ENCODE data around the gene RANGAP1.

DNA sequence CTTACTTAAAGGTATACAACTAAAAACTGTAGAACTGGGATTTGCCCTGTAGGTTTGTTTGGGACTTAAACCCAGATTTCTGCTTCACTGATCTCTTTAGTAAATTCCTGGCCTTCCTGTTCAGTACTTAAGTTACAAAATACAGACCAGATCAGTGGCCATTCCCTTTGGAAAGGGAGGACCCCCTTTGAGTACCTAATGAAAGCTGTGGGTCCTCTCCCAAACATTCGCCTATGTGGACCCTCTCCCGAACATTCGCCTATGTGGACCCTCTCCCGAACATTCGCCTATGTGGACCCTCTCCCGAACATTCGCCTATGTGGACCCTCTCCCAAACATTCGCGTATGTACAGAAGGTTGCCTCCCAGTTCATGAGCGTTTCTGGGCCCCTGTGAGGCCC, 70.6 kb downstream of the RANGAP1 start:
- TF ChIP-seq, protein P1, sequence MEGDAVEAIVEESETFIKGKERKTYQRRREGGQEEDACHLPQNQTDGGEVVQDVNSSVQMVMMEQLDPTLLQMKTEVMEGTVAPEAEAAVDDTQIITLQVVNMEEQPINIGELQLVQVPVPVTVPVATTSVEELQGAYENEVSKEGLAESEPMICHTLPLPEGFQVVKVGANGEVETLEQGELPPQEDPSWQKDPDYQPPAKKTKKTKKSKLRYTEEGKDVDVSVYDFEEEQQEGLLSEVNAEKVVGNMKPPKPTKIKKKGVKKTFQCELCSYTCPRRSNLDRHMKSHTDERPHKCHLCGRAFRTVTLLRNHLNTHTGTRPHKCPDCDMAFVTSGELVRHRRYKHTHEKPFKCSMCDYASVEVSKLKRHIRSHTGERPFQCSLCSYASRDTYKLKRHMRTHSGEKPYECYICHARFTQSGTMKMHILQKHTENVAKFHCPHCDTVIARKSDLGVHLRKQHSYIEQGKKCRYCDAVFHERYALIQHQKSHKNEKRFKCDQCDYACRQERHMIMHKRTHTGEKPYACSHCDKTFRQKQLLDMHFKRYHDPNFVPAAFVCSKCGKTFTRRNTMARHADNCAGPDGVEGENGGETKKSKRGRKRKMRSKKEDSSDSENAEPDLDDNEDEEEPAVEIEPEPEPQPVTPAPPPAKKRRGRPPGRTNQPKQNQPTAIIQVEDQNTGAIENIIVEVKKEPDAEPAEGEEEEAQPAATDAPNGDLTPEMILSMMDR (IDR thresholded peaks at IDR 0.05), result no peak
- TF ChIP-seq EP300 (IDR thresholded peaks at IDR 0.05), result no peak
- TF ChIP-seq POLR2A (IDR thresholded peaks at IDR 0.05), result no peak
